NAMALWA (cell line): ENCODE measurements around the gene GSTT2B.
"Not testable (repeated sequence)": the region's sequence is repeated elsewhere in the genome, so short reads cannot be mapped to it uniquely, and the experiment has no call there.

Experiments used
- DNase-seq: peaks from one replicate; pipeline ENCODE4 v3.0.0-alpha.2; 2015; ENCODE audit warnings: low spot score

Gene GSTT2B, protein sequence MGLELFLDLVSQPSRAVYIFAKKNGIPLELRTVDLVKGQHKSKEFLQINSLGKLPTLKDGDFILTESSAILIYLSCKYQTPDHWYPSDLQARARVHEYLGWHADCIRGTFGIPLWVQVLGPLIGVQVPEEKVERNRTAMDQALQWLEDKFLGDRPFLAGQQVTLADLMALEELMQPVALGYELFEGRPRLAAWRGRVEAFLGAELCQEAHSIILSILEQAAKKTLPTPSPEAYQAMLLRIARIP

GRCh38 chr22:23961084-23961771 is at the start of gene GSTT2B:
Gene GSTT2B (minus strand): TSS chr22:23961195. CDS start chr22:23961131, 64 bp downstream.
- DNase-seq, result not testable (repeated sequence)

GRCh38 chr22:24010018-24010391 is 49.0 kb upstream of the GSTT2B start:
- no peak for DNase-seq

DNA sequence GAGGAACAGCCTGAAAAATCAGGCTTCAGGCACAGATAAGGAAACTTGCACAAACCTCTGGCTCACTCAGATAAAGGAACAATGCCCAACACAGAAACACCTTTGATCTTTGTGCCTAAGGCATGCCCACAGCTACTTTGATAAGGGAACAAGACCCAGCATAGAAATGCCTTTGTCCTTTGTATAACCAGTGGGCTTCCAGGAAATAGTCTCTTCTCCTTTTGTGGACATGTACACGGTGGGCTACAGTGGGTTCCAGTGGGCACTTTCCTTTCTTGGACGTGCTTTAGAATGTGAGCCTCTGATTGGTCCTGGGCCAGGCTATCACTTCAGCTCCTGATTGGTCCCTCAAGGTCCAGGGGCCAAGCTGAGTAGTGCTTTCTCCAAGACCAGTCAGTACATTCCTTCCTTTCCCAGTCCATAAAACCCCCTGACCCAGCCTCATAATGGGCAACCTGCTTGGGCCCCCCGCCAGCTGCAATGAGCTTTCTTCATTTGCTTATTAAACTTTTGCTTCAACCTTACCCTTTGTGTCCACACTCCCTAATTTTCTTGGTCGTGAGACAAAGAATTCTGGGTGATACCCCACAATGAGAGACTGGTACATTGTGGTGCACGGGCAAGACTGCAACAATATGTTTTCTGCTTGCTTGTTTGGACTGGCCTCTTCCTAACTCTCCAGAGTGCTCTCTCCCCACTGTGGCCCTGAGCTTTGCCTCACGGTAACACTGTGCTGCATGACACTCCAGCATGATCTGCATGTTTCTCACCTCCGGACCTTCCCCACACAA is 48.4 kb upstream of the GSTT2B start:
- peak; percentile 19 for DNase-seq

- DNase-seq, result no peak
Measured at GRCh38 chr22:24008381-24009226, 47.6 kb upstream of the GSTT2B start.

DNA sequence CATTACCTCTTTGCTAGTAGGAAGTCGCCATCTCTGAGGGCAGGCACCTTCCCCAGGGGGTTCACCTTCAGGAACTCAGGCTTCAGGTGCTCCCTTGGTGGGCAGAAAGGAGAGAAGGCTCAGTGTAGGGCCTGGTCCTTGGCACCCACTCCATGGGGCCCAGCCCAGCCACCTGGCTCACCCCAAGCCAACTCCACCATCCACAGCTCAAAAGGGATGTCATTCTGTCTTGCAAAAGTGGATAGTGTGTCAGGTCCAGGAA is 47.0 kb upstream of the GSTT2B start:
- DNase-seq, result no peak

GRCh38 chr22:24007253-24008021 is 46.4 kb upstream of the GSTT2B start:
- DNase-seq, result no peak

- DNase-seq, result no peak
Measured at GRCh38 chr22:24006914-24007214, 45.9 kb upstream of the GSTT2B start.

- no peak for DNase-seq
Measured at GRCh38 chr22:24006207-24006913, 45.4 kb upstream of the GSTT2B start.

GRCh38 chr22:24005201-24005600 is 44.2 kb upstream of the GSTT2B start, which contains the start of gene GSTT4:
Gene GSTT4 (minus strand): TSS chr22:24005453. CDS start chr22:24005356, 97 bp downstream.
- DNase-seq, result no peak

DNA sequence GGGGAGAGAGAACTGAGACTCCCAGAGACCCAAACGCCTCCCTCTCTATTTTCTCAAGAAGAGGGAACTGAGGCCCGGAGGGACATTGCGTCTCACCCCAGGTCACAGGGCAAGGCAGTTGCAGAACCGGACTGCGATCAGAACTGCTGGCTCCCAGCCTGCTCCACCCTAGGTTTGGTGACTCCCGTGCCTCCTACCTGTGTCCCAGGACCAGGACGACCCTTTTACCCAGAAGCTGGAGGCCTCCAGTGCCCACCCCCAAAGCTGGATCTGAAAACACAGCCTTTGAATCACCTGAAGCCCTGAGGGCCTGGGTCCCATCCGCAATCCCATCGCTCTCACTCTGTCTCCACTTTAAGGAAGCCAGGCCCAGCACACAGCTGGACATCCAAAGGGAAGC is 42.9 kb upstream of the GSTT2B start:
- no peak for DNase-seq

GRCh38 chr22:24002851-24003250 is 41.9 kb upstream of the GSTT2B start:
- no peak for DNase-seq

DNA sequence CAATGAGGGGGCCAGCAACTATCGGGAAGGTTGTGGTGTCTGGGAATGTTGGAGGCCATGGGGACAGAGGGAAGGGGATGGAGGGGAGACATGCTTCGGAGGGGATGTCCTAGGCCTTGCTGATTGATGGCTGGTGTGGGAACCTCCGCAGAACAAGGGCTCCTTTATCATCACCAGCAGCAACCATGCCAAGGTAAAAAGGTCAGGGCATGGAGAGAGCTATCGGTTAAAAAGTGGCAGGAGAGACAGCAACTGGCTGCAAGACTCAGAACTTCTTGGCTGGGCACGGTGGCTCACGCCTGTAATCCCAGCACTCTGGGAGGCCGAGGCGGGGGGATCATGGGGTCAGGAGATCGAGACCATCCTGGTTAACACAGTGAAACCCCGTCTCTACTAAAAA is 41.3 kb upstream of the GSTT2B start:
- DNase-seq, result no peak

- DNase-seq, result no peak
Measured at GRCh38 chr22:24001314-24001713, 40.3 kb upstream of the GSTT2B start.

GRCh38 chr22:23999779-24000178 is 38.8 kb upstream of the GSTT2B start:
- not testable (repeated sequence) for DNase-seq

DNA sequence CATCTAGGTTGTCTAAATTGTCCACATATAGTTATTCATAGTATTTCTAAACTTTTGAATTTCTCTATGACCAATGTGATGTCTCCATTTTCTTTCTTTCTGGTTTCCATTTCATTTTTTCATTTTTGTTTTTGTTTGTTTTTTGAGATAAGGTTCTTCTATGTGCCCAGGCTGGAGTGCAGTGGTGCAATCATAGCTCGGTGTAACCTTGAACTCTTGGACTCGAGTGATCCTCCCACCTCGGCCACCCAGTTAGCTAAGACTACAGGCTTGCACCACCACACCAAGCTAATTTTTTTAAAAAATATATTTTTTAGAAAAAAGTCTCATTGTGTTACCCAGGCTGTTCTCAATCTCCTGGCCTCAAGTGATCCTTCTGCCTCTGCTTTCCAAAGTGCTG is 36.1 kb upstream of the GSTT2B start:
- DNase-seq, result no peak

- peak; percentile 32 for DNase-seq
Measured at GRCh38 chr22:23993581-23994177, 32.7 kb upstream of the GSTT2B start.

GRCh38 chr22:23993080-23993479 is 32.1 kb upstream of the GSTT2B start:
- not testable (repeated sequence) for DNase-seq

DNA sequence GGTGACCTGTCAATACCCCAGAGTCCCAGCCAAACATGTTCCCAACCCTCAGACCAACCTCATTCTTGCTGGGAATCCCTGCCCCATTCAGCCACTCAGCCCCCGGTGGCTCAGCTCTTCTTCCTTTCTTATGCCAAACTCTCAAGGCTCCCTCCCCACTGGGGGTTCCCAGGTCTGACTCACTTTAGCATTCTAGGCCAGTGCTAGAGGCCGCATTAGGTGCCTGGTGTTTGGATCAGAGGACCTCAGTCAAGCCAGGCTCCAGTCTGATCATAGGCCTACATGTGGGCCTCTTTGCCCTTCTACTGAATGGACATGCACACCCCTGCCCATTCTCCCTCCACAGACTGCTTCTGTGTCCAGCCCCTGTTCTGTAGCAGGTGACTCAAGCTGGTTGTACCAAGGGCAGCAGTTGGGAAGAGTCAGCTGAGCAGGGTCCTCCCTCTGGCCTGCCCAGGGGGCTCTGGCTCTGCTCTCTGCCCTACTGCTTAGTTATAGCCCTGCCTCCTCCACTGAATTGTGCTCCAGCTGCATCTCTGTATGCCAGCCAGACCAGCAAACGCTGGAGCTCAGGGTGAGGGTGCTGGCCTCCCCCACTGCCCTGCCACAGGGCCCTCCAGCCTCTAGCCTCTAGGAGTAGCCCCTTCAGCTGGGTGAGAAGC is 28.7 kb upstream of the GSTT2B start:
- not testable (repeated sequence) for DNase-seq

GRCh38 chr22:23986538-23987178 is 25.7 kb upstream of the GSTT2B start:
- not testable (repeated sequence) for DNase-seq
